ENCODE data around the gene CD84.
"Not testable (repeated sequence)": the region's sequence is repeated elsewhere in the genome, so short reads cannot be mapped to it uniquely, and the experiment has no call there.

The CD84 gene

DNA sequence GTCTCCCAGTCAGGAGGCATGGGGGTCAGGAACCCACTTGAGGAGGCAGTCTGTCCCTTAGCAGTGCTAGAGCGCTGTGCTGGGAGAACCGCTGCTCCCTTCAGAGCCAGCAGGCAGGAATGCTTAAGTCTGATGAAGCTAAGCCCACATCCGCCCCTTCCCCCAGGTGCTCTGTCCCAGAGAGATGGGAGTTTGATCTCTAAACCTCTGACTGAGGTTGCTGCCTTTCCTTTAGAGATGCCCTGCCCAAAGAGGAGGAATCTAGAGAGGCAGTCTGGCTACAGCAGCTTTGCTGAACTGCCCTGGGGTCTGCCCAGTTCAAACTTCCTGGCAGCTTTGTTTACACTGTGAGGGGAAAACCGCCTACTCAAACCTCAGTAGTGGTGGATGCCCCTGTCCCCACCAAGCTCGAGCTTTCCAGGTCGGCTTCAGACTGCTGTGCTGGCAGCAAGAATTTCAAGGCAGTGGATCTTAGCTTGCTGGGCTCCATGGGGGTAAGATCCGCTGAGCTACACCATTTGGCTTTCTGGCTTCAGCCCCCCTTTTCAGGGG lies 49.8 kb downstream of the CD84 start:
- not testable (repeated sequence) for H3K4me1 Mint-ChIP-seq; H3K27me3 Mint-ChIP-seq (ENCODE audit: low read depth); H3K36me3 Mint-ChIP-seq (ENCODE audit: low read depth); H3K4me3 Mint-ChIP-seq; H3K27ac Mint-ChIP-seq
- peaks cover 43% of the 10 kb centered on the region for H3K9me3 Mint-ChIP-seq

DNA sequence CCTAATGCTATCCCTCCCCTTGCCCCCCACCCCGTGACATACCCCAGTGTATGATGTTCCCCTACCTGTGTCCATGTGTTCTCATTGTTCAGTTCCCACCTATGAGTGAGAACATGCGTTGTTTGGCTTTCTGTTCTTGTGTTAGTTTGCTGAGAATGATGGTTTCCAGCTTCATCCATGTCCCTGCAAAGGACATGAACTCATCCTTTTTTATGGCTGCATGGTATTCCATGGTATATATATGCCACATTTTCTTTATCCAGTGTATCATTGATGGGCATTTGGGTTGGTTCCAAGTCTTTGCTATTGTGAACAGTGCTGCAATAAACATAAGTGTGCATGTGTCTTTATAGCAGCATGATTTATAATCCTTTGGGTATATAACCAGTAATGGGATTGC lies 55.5 kb downstream of the CD84 start:
- H3K27ac Mint-ChIP-seq; H3K36me3 Mint-ChIP-seq (ENCODE audit: low read depth); H3K4me1 Mint-ChIP-seq; H3K27me3 Mint-ChIP-seq (ENCODE audit: low read depth); H3K4me3 Mint-ChIP-seq: not testable (repeated sequence)
- H3K9me3 Mint-ChIP-seq, result peaks cover 23% of the 10 kb centered on the region

- H3K27ac Mint-ChIP-seq, result no peak within 1 kb of the TSS
- H3K36me3 Mint-ChIP-seq (ENCODE audit: low read depth), result no peaks in the 10 kb centered on the region
- no peak within 1 kb of the TSS for H3K4me3 Mint-ChIP-seq
- TF ChIP-seq, protein P1, sequence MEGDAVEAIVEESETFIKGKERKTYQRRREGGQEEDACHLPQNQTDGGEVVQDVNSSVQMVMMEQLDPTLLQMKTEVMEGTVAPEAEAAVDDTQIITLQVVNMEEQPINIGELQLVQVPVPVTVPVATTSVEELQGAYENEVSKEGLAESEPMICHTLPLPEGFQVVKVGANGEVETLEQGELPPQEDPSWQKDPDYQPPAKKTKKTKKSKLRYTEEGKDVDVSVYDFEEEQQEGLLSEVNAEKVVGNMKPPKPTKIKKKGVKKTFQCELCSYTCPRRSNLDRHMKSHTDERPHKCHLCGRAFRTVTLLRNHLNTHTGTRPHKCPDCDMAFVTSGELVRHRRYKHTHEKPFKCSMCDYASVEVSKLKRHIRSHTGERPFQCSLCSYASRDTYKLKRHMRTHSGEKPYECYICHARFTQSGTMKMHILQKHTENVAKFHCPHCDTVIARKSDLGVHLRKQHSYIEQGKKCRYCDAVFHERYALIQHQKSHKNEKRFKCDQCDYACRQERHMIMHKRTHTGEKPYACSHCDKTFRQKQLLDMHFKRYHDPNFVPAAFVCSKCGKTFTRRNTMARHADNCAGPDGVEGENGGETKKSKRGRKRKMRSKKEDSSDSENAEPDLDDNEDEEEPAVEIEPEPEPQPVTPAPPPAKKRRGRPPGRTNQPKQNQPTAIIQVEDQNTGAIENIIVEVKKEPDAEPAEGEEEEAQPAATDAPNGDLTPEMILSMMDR (IDR thresholded peaks at IDR 0.05; ENCODE audit: unreplicated experiment in 3 of 3), result no peak
- H3K4me1 Mint-ChIP-seq, result no peaks in the 10 kb centered on the region
- peaks cover 20% of the 10 kb centered on the region for H3K9me3 Mint-ChIP-seq
- no peaks in the 10 kb centered on the region for H3K27me3 Mint-ChIP-seq (ENCODE audit: low read depth)
Observed at GRCh38 chr1:160522622-160523345, 56.5 kb downstream of the CD84 start, which contains the start of gene SLAMF6. Gene SLAMF6 (minus strand): TSS chr1:160523255. CDS start chr1:160523192, 63 bp downstream.

DNA sequence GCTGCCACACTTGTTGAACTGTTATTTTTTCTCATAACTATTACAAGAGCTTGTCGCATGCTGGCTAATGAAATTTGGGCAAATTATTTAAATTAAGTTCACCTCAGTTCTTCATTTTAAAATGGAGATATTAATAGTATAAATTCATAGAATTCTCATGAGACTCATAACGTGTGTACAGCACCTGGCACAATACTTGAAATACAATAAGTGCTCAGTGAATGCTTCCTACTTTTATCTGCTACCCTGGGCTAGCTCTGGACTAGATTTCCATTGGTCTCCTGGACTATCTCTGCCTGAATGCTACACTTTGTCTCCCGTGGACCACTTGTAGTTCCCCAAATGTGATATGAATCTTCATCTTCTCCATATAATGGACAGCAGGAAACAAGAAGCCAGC lies 57.2 kb downstream of the CD84 start:
- H3K27me3 Mint-ChIP-seq (ENCODE audit: low read depth), result no peaks in the 10 kb centered on the region
- H3K4me3 Mint-ChIP-seq, result no peak overlapping the region
- peaks cover 14% of the 10 kb centered on the region for H3K9me3 Mint-ChIP-seq
- no peaks in the 10 kb centered on the region for H3K36me3 Mint-ChIP-seq (ENCODE audit: low read depth)
- H3K4me1 Mint-ChIP-seq, result no peaks in the 10 kb centered on the region
- TF ChIP-seq, protein P1 (IDR thresholded peaks at IDR 0.05; ENCODE audit: unreplicated experiment in 3 of 3), result no peak
- H3K27ac Mint-ChIP-seq, result no peak overlapping the region

DNA sequence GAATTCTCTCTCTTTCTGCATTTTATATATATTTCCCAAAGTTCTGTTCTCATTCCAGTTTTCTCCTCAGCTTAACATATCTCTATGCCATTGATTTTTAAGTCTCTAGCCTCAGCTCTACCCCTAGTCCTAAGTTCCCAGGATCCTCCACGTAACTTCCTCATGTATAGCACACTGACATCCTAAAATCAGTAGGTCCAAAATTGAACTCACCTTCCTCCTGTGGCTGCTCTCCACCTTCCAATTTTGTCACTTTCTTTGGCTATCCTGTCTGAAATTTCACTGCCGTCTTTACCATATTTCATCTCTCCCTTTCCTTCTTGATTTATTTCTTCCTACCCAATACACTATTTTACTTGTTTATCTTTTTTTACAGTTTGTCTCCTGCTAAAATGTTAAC lies 57.7 kb downstream of the CD84 start:
- Mint-ChIP-seq H3K4me3 (no peak overlapping the region), H3K4me1 (no peaks in the 10 kb centered on the region), H3K9me3 (peaks cover 8% of the 10 kb centered on the region), H3K27ac (no peak overlapping the region), H3K27me3 (ENCODE audit: low read depth) (no peaks in the 10 kb centered on the region), H3K36me3 (ENCODE audit: low read depth) (no peaks in the 10 kb centered on the region)
- TF ChIP-seq, protein P1 (IDR thresholded peaks at IDR 0.05; ENCODE audit: unreplicated experiment in 3 of 3), result no peak

- H3K27me3 Mint-ChIP-seq (ENCODE audit: low read depth), result no peaks in the 10 kb centered on the region
- no peak overlapping the region for H3K27ac Mint-ChIP-seq
- no peaks in the 10 kb centered on the region for H3K4me1 Mint-ChIP-seq
- peaks cover 6% of the 10 kb centered on the region for H3K9me3 Mint-ChIP-seq
- no peaks in the 10 kb centered on the region for H3K36me3 Mint-ChIP-seq (ENCODE audit: low read depth)
- TF ChIP-seq, protein P1 (IDR thresholded peaks at IDR 0.05; ENCODE audit: unreplicated experiment in 3 of 3), result no peak
- H3K4me3 Mint-ChIP-seq, result no peak overlapping the region
Observed at GRCh38 chr1:160520999-160521398, 58.3 kb downstream of the CD84 start.

- Mint-ChIP-seq H3K36me3 (ENCODE audit: low read depth) (no peaks in the 10 kb centered on the region), H3K27ac (no peak overlapping the region), H3K27me3 (ENCODE audit: low read depth) (no peaks in the 10 kb centered on the region), H3K4me1 (no peaks in the 10 kb centered on the region), H3K9me3 (peaks cover 6% of the 10 kb centered on the region), H3K4me3 (no peak overlapping the region)
- TF ChIP-seq, protein P1 (IDR thresholded peaks at IDR 0.05; ENCODE audit: unreplicated experiment in 3 of 3), result no peak
Observed at GRCh38 chr1:160520582-160520981, 58.7 kb downstream of the CD84 start.
